K562 (cell line): ENCODE measurements around the gene PAM. TPM values are rescaled to one million over a fixed set of nuclear protein-coding genes. Genes with fewer than 3 reads are reported as not detected.

Experiments used
- ATAC-seq: fragments of 200-7000 bp; cut with Tn5 transposase; 3 replicates; pipeline ENCODE4 v1.9.1; 2020; ENCODE audit warnings: moderate library complexity
- BruUV-seq: library from RNA; stranded (reverse); fragments of 400-500 nt; replicated peaks from 2 replicates; lab custom pipeline; 2021; lab: Mats Ljungman, UMichigan
- CTCF ChIA-PET: fragments of 300-600 bp; formaldehyde crosslinking; extraction: SDS; loops from one replicate; lab custom pipeline; 2021; ENCODE audit warnings: low intra/inter-chr PET ratio; lab: Yijun Ruan, JAX
- POLR2A ChIA-PET: fragments of 300-600, 350-650 bp; sonication (Branson Sonifier 250); formaldehyde crosslinking; extraction: SDS; loops from one replicate; lab custom pipeline; 2021; ENCODE audit warnings: antibody characterized with exemption, inconsistent platforms; lab: Yijun Ruan, JAX
- DNase-seq, 4 experiments: peaks; one replicate each; pipeline versions ENCODE4 v3.0.0 to v3.0.0-alpha.2; 2011 to 2018; ENCODE audit warnings: low spot score in 3 of 4, mixed read lengths in 3 of 4; ENCODE audit errors: extremely low read depth in 1 of 4
- FAIRE-seq: peaks from 2 replicates; lab custom pipeline; 2011; peaks lifted over from hg19 to GRCh38; lab: Jason Lieb, UNC
- H2AFZ ChIP-seq: 2 replicates; pipeline ENCODE4 v1.6.0; 2011; ENCODE audit warnings: low read depth, low read length, control low read depth, inconsistent platforms
- H3K27ac ChIP-seq: fragments of 200-600 bp; 3 replicates; pipeline ENCODE4 v1.8.0; 2011; ENCODE audit warnings: low read depth, mild to moderate bottlenecking, control low read depth, inconsistent platforms, low read length, moderate library complexity, mixed read lengths; ENCODE audit errors: extremely low read depth
- H3K27me3 ChIP-seq, 2 experiments: fragments of 300-600 bp in 1 of 2; 2 replicates in 1 of 2; 3 replicates in 1 of 2; pipeline versions ENCODE4 v1.6.0 to v1.8.0; 2011; ENCODE audit warnings: inconsistent platforms in 2 of 2, low read length in 2 of 2, mild to moderate bottlenecking in 1 of 2, mixed read lengths in 1 of 2, moderate library complexity in 1 of 2; ENCODE audit not compliant: control insufficient read depth in 2 of 2, insufficient read depth in 2 of 2
- H3K36me3 ChIP-seq: fragments of 300-600 bp; 3 replicates; pipeline ENCODE4 v1.8.0; 2011; ENCODE audit warnings: mild to moderate bottlenecking, low read length, inconsistent platforms; ENCODE audit not compliant: control insufficient read depth, insufficient read depth
- H3K4me1 ChIP-seq, 2 experiments: fragments of 200-600 bp in 1 of 2; replicated peaks in 1 of 2; 2 replicates in 1 of 2; 3 replicates in 1 of 2; pipeline versions ENCODE4 v1.5.1 to v1.8.0; 2011; ENCODE audit warnings: inconsistent platforms in 2 of 2, low read length in 2 of 2, mild to moderate bottlenecking in 1 of 2, mixed read lengths in 1 of 2, moderate library complexity in 1 of 2; ENCODE audit not compliant: control insufficient read depth in 2 of 2, insufficient read depth in 2 of 2
- H3K4me2 ChIP-seq: 2 replicates; pipeline ENCODE4 v1.6.1; 2011; ENCODE audit warnings: low read length, control low read depth, inconsistent platforms, mixed read lengths; ENCODE audit not compliant: insufficient read depth
- H3K4me3 ChIP-seq: fragments of 200-600 bp; sonication (generic), shearing (Covaris generic); 2 replicates; pipeline ENCODE4 v1.5.1; 2016; ENCODE audit warnings: control low read depth, inconsistent platforms
- H3K79me2 ChIP-seq: fragments of 200-600 bp; 3 replicates; pipeline ENCODE4 v1.8.0; 2011; ENCODE audit warnings: low read length, inconsistent platforms; ENCODE audit not compliant: control insufficient read depth, insufficient read depth
- H3K9ac ChIP-seq, 2 experiments: 2 replicates each; pipeline versions ENCODE4 v1.6.0 to v1.6.1; 2011; ENCODE audit warnings: low read depth in 2 of 2, low read length in 2 of 2, control low read depth in 1 of 2, inconsistent platforms in 1 of 2, mild to moderate bottlenecking in 1 of 2, mixed read lengths in 1 of 2; ENCODE audit not compliant: insufficient read depth in 1 of 2
- H3K9me1 ChIP-seq: one replicate; pipeline ENCODE4 v1.6.0; 2011; ENCODE audit warnings: inconsistent platforms, mild to moderate bottlenecking, low read length, moderate library complexity; ENCODE audit not compliant: control insufficient read depth, insufficient read depth
- H3K9me3 ChIP-seq: replicated peaks from 2 replicates; pipeline ENCODE4 v1.5.1; 2011; ENCODE audit warnings: low read depth, low read length, inconsistent platforms; ENCODE audit not compliant: control insufficient read depth, insufficient read depth
- H4K20me1 ChIP-seq: replicated peaks from 2 replicates; pipeline ENCODE4 v1.6.1; 2011; ENCODE audit warnings: low read length, inconsistent platforms, mixed read lengths; ENCODE audit not compliant: control insufficient read depth, insufficient read depth
- CEBPG ChIP-seq, 3 experiments: fragments of 200-800 bp in 1 of 3; sonication (Bioruptor generic) in 1 of 3; sonication (generic) in 1 of 3; formaldehyde crosslinking in 1 of 3; IDR thresholded peaks in 2 of 3; conservative IDR thresholded peaks in 1 of 3; 2 replicates each; pipeline versions ENCODE4 v1.6.1 to v1.8.0; 2016 to 2022; ENCODE audit warnings: missing compliant biosample characterization in 2 of 3, missing genetic modification characterization in 2 of 3, mild to moderate bottlenecking in 1 of 3, missing genetic modification reagents in 1 of 3
- CLOCK ChIP-seq: fragments of 250-450 bp; sonication (Bioruptor Pico); IDR thresholded peaks from 2 replicates; pipeline ENCODE4 v1.4.0; 2020; ENCODE audit warnings: mild to moderate bottlenecking, moderate library complexity, borderline replicate concordance
- HNRNPUL1 ChIP-seq: fragments of 200-400 bp; formaldehyde crosslinking; IDR thresholded peaks from 2 replicates; pipeline ENCODE4 v1.6.1; 2017; ENCODE audit warnings: low read length
- MBD1 ChIP-seq: fragments of 250-450 bp; sonication (Bioruptor Pico); IDR thresholded peaks from 2 replicates; pipeline ENCODE4 v1.8.0; 2022; ENCODE audit warnings: inconsistent platforms
- MTA2 ChIP-seq: fragments of 450-650 bp; IDR thresholded peaks from 2 replicates; pipeline ENCODE4 v1.6.1; 2016; ENCODE audit warnings: low read depth
- SMARCA5 ChIP-seq: fragments of 450-650 bp; IDR thresholded peaks from 2 replicates; pipeline ENCODE4 v1.6.1; 2016
- SRSF7 ChIP-seq: fragments of 200-400 bp; formaldehyde crosslinking; optimal IDR thresholded peaks from 2 replicates; pipeline ENCODE3; 2017; ENCODE audit warnings: mild to moderate bottlenecking, low read depth, low read length
- ZNF140 ChIP-seq: fragments of 250-450 bp; sonication (Bioruptor Pico); IDR thresholded peaks from 2 replicates; pipeline ENCODE4 v1.8.0; 2021; ENCODE audit warnings: moderate library complexity, mild to moderate bottlenecking, inconsistent platforms
- ZNF584 ChIP-seq: fragments of 200-800 bp; sonication (Bioruptor generic); IDR thresholded peaks from 2 replicates; pipeline ENCODE4 v1.6.1; 2016; ENCODE audit warnings: low read depth, mild to moderate bottlenecking, missing genetic modification characterization, missing compliant biosample characterization
- WGBS: fragments of 100-300 bp; shearing (Covaris generic); methylation state at CpG from one replicate; pipeline ENCODE4 v1.1.6; 2016; ENCODE audit warnings: low coverage, mixed read lengths; ENCODE audit not compliant: insufficient coverage; ENCODE audit errors: missing lambda C conversion rate; 5-methylcytosine and 5-hydroxymethylcytosine counted together
- in situ Hi-C: fragments of 300-500 bp; cut with MboI; formaldehyde crosslinking; loops from 4 replicates; pipeline ENCODE4 v1.15.0; 2018; ENCODE audit warnings: inconsistent platforms, mixed read lengths
- intact Hi-C: fragments of 100-400 bp; cut with micrococcal nuclease; formaldehyde crosslinking; loops from 2 replicates; pipeline ENCODE4 v1.14.2; 2022
- polyA plus RNA-seq, 8 experiments: library from polyadenylated mRNA; depleted of rRNA in 4 of 8; stranded (reverse) in 5 of 8; unstranded in 3 of 8; fragments of >200 nt; fragmentation: Nextera tagmentation in 2 of 8; fragmentation: Illumina TruSeq in 1 of 8; extraction: Ambion mirVana in 2 of 8; extraction: Trizol in 1 of 8; gene quantifications; 2 replicates each; pipeline versions ENCODE4 v1.2.1 to v1.2.3, GENCODE V29; 2011 to 2014; ENCODE audit warnings: inconsistent platforms in 1 of 8, missing spikeins in 1 of 8
- total RNA-seq, 7 experiments: library from RNA; depleted of rRNA in 6 of 7; stranded (reverse); fragments of >200 nt in 6 of 7; fragmentation: Illumina TruSeq in 2 of 7; extraction: Trizol in 2 of 7; gene quantifications; 2 replicates each; pipeline versions ENCODE4 v1.2.1 to v1.2.3, GENCODE V29; 2011 to 2021; ENCODE audit warnings: low replicate concordance in 1 of 7
- TF ChIP-seq, protein P1 (sequence below): sonication (generic); formaldehyde crosslinking; IDR thresholded peaks from 2 replicates; pipeline ENCODE4 v1.8.1; 2022; ENCODE audit warnings: missing genetic modification reagents

PAM gene
- total and polyA plus RNA-seq, 9 of the 15 experiments (the other 6 are each of a cell fraction or from before 2014, with no cell fraction given), result 0.39 to 3.1 (median 0.77) TPM

DNA sequence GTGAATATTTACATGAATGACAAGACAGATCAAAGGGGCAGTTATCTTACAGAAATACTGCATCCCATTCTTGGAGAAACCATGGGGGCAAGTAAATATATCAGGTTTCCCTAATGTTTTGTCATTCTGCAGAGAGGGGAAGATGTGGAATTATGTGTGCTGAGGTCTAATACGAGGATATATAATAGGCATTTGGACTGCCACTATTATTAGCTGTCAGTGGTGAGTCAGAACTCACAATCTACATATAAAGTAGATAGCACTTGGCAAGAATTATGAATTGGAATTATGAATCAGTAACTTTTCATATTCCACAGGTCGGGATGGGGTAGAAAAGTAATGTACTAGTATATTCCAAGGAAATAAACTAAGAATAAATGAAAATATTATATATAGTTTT is 243.1 kb downstream of the PAM start:
- Histone ChIP-seq H3K4me1 (no peaks in the 10 kb centered on the region), H3K4me3 (no peak overlapping the region), H3K79me2 (no peaks in the 10 kb centered on the region), H3K4me2 (no peak overlapping the region), H3K9ac (no peak overlapping the region), H4K20me1 (no peaks in the 10 kb centered on the region), H3K36me3 (no peaks in the 10 kb centered on the region), H3K9me1 (no peaks in the 10 kb centered on the region), H3K27ac (no peak overlapping the region), H3K27me3 (no peaks in the 10 kb centered on the region), H3K9me3 (no peaks in the 10 kb centered on the region), H2AFZ (no peak overlapping the region)
- no peak for ATAC-seq
- intact Hi-C loops (no loop called here), in situ Hi-C loops (no loop called here)
- POLR2A ChIA-PET, result no interaction called here
- FAIRE-seq, result no peak
- WGBS, result 3% methylated on average over 2 of the region's 2 CpGs
- TF ChIP-seq SMARCA5 (no peak), MTA2 (no peak), SRSF7 (no peak), HNRNPUL1 (no peak), ZNF140 (CRISPR knock-in tag) (no peak)
- no TSS peak for BruUV-seq
- no peak for DNase-seq
- CTCF ChIA-PET, result no interaction called here

GRCh38 chr5:102999191-102999590 is 244.1 kb downstream of the PAM start:
- in situ Hi-C loops, result no loop called here
- Histone ChIP-seq H3K27me3 (no peaks in the 10 kb centered on the region), H3K36me3 (no peaks in the 10 kb centered on the region), H3K4me3 (no peak overlapping the region), H4K20me1 (no peaks in the 10 kb centered on the region), H3K27ac (no peak overlapping the region), H3K4me2 (no peak overlapping the region), H3K4me1 (no peaks in the 10 kb centered on the region), H2AFZ (no peak overlapping the region), H3K9me1 (no peaks in the 10 kb centered on the region), H3K9ac (no peak overlapping the region), H3K9me3 (no peaks in the 10 kb centered on the region), H3K79me2 (no peaks in the 10 kb centered on the region)
- BruUV-seq, result no TSS peak
- WGBS, result 0% methylated on average over 3 of the region's 3 CpGs
- ChIA-PET POLR2A (no interaction called here), CTCF (no interaction called here)
- no peak for ATAC-seq
- no peak for DNase-seq
- intact Hi-C loops, result no loop called here
- no peak for FAIRE-seq
- TF ChIP-seq ZNF584 (CRISPR knock-in tag) (no peak), MBD1 (CRISPR knock-in tag) (no peak), CLOCK (CRISPR knock-in tag) (no peak), CEBPG (CRISPR knock-in tag; IDR thresholded peaks at IDR 0.05) (no peak), CEBPG (tag; conservative IDR thresholded peaks at IDR 0.05 in 1 of 2, IDR thresholded peaks at IDR 0.05 in 1 of 2) (no peak)
- TF ChIP-seq, protein P1, sequence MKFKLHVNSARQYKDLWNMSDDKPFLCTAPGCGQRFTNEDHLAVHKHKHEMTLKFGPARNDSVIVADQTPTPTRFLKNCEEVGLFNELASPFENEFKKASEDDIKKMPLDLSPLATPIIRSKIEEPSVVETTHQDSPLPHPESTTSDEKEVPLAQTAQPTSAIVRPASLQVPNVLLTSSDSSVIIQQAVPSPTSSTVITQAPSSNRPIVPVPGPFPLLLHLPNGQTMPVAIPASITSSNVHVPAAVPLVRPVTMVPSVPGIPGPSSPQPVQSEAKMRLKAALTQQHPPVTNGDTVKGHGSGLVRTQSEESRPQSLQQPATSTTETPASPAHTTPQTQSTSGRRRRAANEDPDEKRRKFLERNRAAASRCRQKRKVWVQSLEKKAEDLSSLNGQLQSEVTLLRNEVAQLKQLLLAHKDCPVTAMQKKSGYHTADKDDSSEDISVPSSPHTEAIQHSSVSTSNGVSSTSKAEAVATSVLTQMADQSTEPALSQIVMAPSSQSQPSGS (CRISPR knock-in tag), result no peak
